Activated T-cell treated with anti-CD3 and anti-CD28 coated beads, Interleukin-2, amount 50 U/mL, for 4 hours (primary cell): ENCODE measurements around the gene SCGB1C2. TPM values are rescaled to one million over a fixed set of nuclear protein-coding genes. Genes with fewer than 3 reads are reported as not detected.
A peak's percentile ranks its signal among the peaks of the same experiment; 100 is the strongest.

Experiments
- ATAC-seq, 2 donors: fragments of 200-7000 bp; cut with Tn5 transposase; one replicate each; pipeline ENCODE4 v1.10.0; 2021
- DNase-seq: peaks from one replicate; pipeline ENCODE4 v3.0.0-alpha.2; 2020
- H3K27me3 Mint-ChIP-seq: one replicate; pipeline ENCODE4 v1.8.0; 2021; ENCODE audit warnings: low read depth, mixed read lengths
- H3K36me3 Mint-ChIP-seq: one replicate; pipeline ENCODE4 v1.8.0; 2022; ENCODE audit warnings: mixed read lengths; ENCODE audit not compliant: insufficient read depth
- H3K4me1 Mint-ChIP-seq: one replicate; pipeline ENCODE4 v1.8.0; 2021; ENCODE audit warnings: low read depth, mixed read lengths
- H3K4me3 Mint-ChIP-seq: one replicate; pipeline ENCODE4 v1.8.0; 2021; ENCODE audit warnings: mild to moderate bottlenecking, moderate library complexity, mixed read lengths
- H3K9me3 Mint-ChIP-seq: one replicate; pipeline ENCODE4 v1.8.0; 2021; ENCODE audit warnings: mixed read lengths
- total RNA-seq, 3 donors: library from RNA; stranded (reverse); gene quantifications; one replicate each; pipeline ENCODE4 v1.2.1, GENCODE V29; 2021

The SCGB1C2 gene
- total RNA-seq, 3 donors from 2014 or later: not detected

- peaks cover 14% of the 10 kb centered on the region for H3K27me3 Mint-ChIP-seq
- no peaks in the 10 kb centered on the region for H3K9me3 Mint-ChIP-seq
- ATAC-seq (no peak), DNase-seq (no peak)
- H3K36me3 Mint-ChIP-seq: no peaks in the 10 kb centered on the region
- H3K4me3 Mint-ChIP-seq: no peak overlapping the region
- no peaks in the 10 kb centered on the region for H3K4me1 Mint-ChIP-seq
These were observed 36.0 kb downstream of the SCGB1C2 start for GRCh38 chr17:173166-173911.

GRCh38 chr17:177155-177554 is 39.8 kb downstream of the SCGB1C2 start:
- H3K4me1 Mint-ChIP-seq: peaks cover 3% of the 10 kb centered on the region
- no peak overlapping the region for H3K4me3 Mint-ChIP-seq
- H3K9me3 Mint-ChIP-seq: no peaks in the 10 kb centered on the region
- H3K27me3 Mint-ChIP-seq: peaks cover 24% of the 10 kb centered on the region
- ATAC-seq (no peak), DNase-seq (no peak)
- H3K36me3 Mint-ChIP-seq: no peaks in the 10 kb centered on the region

GRCh38 chr17:177762-178161 is 40.4 kb downstream of the SCGB1C2 start:
- Mint-ChIP-seq H3K36me3 (no peaks in the 10 kb centered on the region), H3K27me3 (peaks cover 29% of the 10 kb centered on the region), H3K9me3 (no peaks in the 10 kb centered on the region), H3K4me1 (peaks cover 4% of the 10 kb centered on the region), H3K4me3 (no peak overlapping the region)
- DNase-seq (no peak), ATAC-seq (no peak)

GRCh38 chr17:178292-179065 is 41.1 kb downstream of the SCGB1C2 start:
- Mint-ChIP-seq H3K4me3 (no peak overlapping the region), H3K27me3 (peaks cover 36% of the 10 kb centered on the region), H3K4me1 (peaks cover 4% of the 10 kb centered on the region), H3K36me3 (no peaks in the 10 kb centered on the region), H3K9me3 (no peaks in the 10 kb centered on the region)
- no peak for ATAC-seq
- no peak for DNase-seq

- H3K4me1 Mint-ChIP-seq: peaks cover 4% of the 10 kb centered on the region
These were observed 41.7 kb downstream of the SCGB1C2 start for GRCh38 chr17:179066-179432.

GRCh38 chr17:179781-180380 is 42.5 kb downstream of the SCGB1C2 start:
- peaks cover 49% of the 10 kb centered on the region for H3K27me3 Mint-ChIP-seq
- H3K36me3 Mint-ChIP-seq: no peaks in the 10 kb centered on the region
- H3K4me3 Mint-ChIP-seq: no peak overlapping the region
- ATAC-seq (no peak), DNase-seq (no peak)
- H3K4me1 Mint-ChIP-seq: peaks cover 5% of the 10 kb centered on the region
- no peaks in the 10 kb centered on the region for H3K9me3 Mint-ChIP-seq

More at GRCh38 chr17:179066-179432, 41.7 kb downstream of the SCGB1C2 start:
- ATAC-seq (no peak), DNase-seq (no peak)
- Mint-ChIP-seq H3K4me3 (no peak overlapping the region), H3K9me3 (no peaks in the 10 kb centered on the region), H3K27me3 (peaks cover 42% of the 10 kb centered on the region), H3K36me3 (no peaks in the 10 kb centered on the region)

GRCh38 chr17:180381-181244 is 43.2 kb downstream of the SCGB1C2 start:
- H3K36me3 Mint-ChIP-seq: no peaks in the 10 kb centered on the region
- peaks cover 12% of the 10 kb centered on the region for H3K4me1 Mint-ChIP-seq
- H3K4me3 Mint-ChIP-seq: no peak overlapping the region
- ATAC-seq (peak in 1 of 2 donors; percentile 6), DNase-seq (no peak)
- H3K27me3 Mint-ChIP-seq: peaks cover 51% of the 10 kb centered on the region
- H3K9me3 Mint-ChIP-seq: no peaks in the 10 kb centered on the region

GRCh38 chr17:181245-182049 is 44.1 kb downstream of the SCGB1C2 start, which contains the start of gene DOC2B:
Gene DOC2B (minus strand): TSS chr17:181650. CDS start chr17:181479, 171 bp downstream.
- peaks cover 18% of the 10 kb centered on the region for H3K4me1 Mint-ChIP-seq
- no peaks in the 10 kb centered on the region for H3K36me3 Mint-ChIP-seq
- ATAC-seq (peak; percentile 69 to 75), DNase-seq (no peak)
- H3K27me3 Mint-ChIP-seq: peaks cover 53% of the 10 kb centered on the region
- H3K4me3 Mint-ChIP-seq: peak within 1 kb of the TSS; percentile 43
- H3K9me3 Mint-ChIP-seq: no peaks in the 10 kb centered on the region

- peaks cover 19% of the 10 kb centered on the region for H3K4me1 Mint-ChIP-seq
- peak overlapping the region; percentile 43 for H3K4me3 Mint-ChIP-seq
- peaks cover 52% of the 10 kb centered on the region for H3K27me3 Mint-ChIP-seq
- DNase-seq: no peak
- no peaks in the 10 kb centered on the region for H3K9me3 Mint-ChIP-seq
- no peaks in the 10 kb centered on the region for H3K36me3 Mint-ChIP-seq
- no peak for ATAC-seq
These were observed 44.8 kb downstream of the SCGB1C2 start for GRCh38 chr17:182050-182751.

GRCh38 chr17:183021-183420 is 45.7 kb downstream of the SCGB1C2 start:
- no peaks in the 10 kb centered on the region for H3K36me3 Mint-ChIP-seq
- DNase-seq (no peak), ATAC-seq (no peak)
- peaks cover 46% of the 10 kb centered on the region for H3K27me3 Mint-ChIP-seq
- no peaks in the 10 kb centered on the region for H3K9me3 Mint-ChIP-seq
- peaks cover 19% of the 10 kb centered on the region for H3K4me1 Mint-ChIP-seq
- no peak overlapping the region for H3K4me3 Mint-ChIP-seq

GRCh38 chr17:185445-186138 is 48.2 kb downstream of the SCGB1C2 start:
- Mint-ChIP-seq H3K36me3 (no peaks in the 10 kb centered on the region), H3K4me1 (peaks cover 22% of the 10 kb centered on the region), H3K27me3 (peaks cover 35% of the 10 kb centered on the region), H3K4me3 (peak overlapping the region; percentile 39), H3K9me3 (no peaks in the 10 kb centered on the region)
- ATAC-seq (peak in 1 of 2 donors; percentile 16), DNase-seq (no peak)

- DNase-seq: no peak
- H3K27me3 Mint-ChIP-seq: peaks cover 31% of the 10 kb centered on the region
- H3K4me3 Mint-ChIP-seq: no peak overlapping the region
- H3K36me3 Mint-ChIP-seq: no peaks in the 10 kb centered on the region
- H3K9me3 Mint-ChIP-seq: no peaks in the 10 kb centered on the region
- no peak for ATAC-seq
- H3K4me1 Mint-ChIP-seq: peaks cover 19% of the 10 kb centered on the region
These were observed 49.8 kb downstream of the SCGB1C2 start for GRCh38 chr17:187130-187529.
